GM23248 (cell line): ENCODE measurements around the gene SPATA3. TPM values are rescaled to one million over a fixed set of nuclear protein-coding genes. Genes with fewer than 3 reads are reported as not detected.

Experiments
- DNase-seq: peaks from one replicate; pipeline ENCODE4 v3.0.0-alpha.2; 2015
- H2AFZ ChIP-seq: fragments of 200-600 bp; sonication (generic); 2 replicates; pipeline ENCODE4 v1.6.1; 2016; ENCODE audit warnings: antibody characterized with exemption
- H3F3A ChIP-seq: fragments of 200-600 bp; sonication (generic); 2 replicates; pipeline ENCODE4 v1.6.1; 2016; ENCODE audit warnings: mild to moderate bottlenecking, antibody characterized with exemption, mixed run types; ENCODE audit not compliant: insufficient read depth
- H3K27ac ChIP-seq: fragments of 200-600 bp; sonication (generic); 2 replicates; pipeline ENCODE4 v1.5.1; 2016; ENCODE audit warnings: mild to moderate bottlenecking
- H3K27me3 ChIP-seq: fragments of 200-600 bp; sonication (generic); replicated peaks from 2 replicates; pipeline ENCODE4 v1.6.1; 2016; ENCODE audit warnings: mild to moderate bottlenecking; ENCODE audit not compliant: insufficient read depth
- H3K36me3 ChIP-seq: fragments of 200-600 bp; sonication (generic); 2 replicates; pipeline ENCODE4 v1.6.1; 2016; ENCODE audit warnings: low read depth, mild to moderate bottlenecking
- H3K4me1 ChIP-seq: fragments of 200-600 bp; sonication (generic); 2 replicates; pipeline ENCODE4 v1.6.1; 2016; ENCODE audit warnings: mild to moderate bottlenecking; ENCODE audit not compliant: insufficient read depth
- H3K4me2 ChIP-seq: fragments of 200-600 bp; sonication (generic); one replicate; pipeline ENCODE4 v1.6.1; 2016; ENCODE audit warnings: mild to moderate bottlenecking; ENCODE audit not compliant: unreplicated experiment
- H3K4me3 ChIP-seq: fragments of 200-600 bp; sonication (generic); 2 replicates; pipeline ENCODE4 v1.5.1; 2016; ENCODE audit warnings: mild to moderate bottlenecking
- H3K79me2 ChIP-seq: fragments of 200-600 bp; sonication (generic); 2 replicates; pipeline ENCODE4 v1.6.1; 2016; ENCODE audit warnings: mild to moderate bottlenecking; ENCODE audit not compliant: insufficient read depth
- H3K9ac ChIP-seq: fragments of 200-600 bp; sonication (generic); 2 replicates; pipeline ENCODE4 v1.6.1; 2016; ENCODE audit warnings: mild to moderate bottlenecking
- H3K9me2 ChIP-seq: fragments of 200-600 bp; sonication (generic); 2 replicates; pipeline ENCODE4 v1.6.1; 2016; ENCODE audit warnings: mixed run types, mild to moderate bottlenecking, moderate library complexity; ENCODE audit not compliant: insufficient read depth
- H3K9me3 ChIP-seq: fragments of 200-600 bp; sonication (generic); one replicate; pipeline ENCODE4 v1.6.1; 2017; ENCODE audit warnings: low read depth
- H4K20me1 ChIP-seq: fragments of 200-600 bp; sonication (generic); 2 replicates; pipeline ENCODE4 v1.6.0; 2016; ENCODE audit not compliant: insufficient read depth
- EZH2 ChIP-seq: fragments of 200-600 bp; sonication (generic); IDR thresholded peaks from 2 replicates; pipeline ENCODE4 v1.6.1; 2018; ENCODE audit warnings: antibody characterized with exemption, mild to moderate bottlenecking; ENCODE audit not compliant: insufficient read depth, poor library complexity, severe bottlenecking
- EZH2phosphoT487 ChIP-seq: fragments of 200-600 bp; sonication (generic); IDR thresholded peaks from 2 replicates; pipeline ENCODE4 v1.6.1; 2018; ENCODE audit warnings: antibody characterized with exemption, moderate library complexity, mild to moderate bottlenecking, low read depth; ENCODE audit not compliant: insufficient read depth
- WGBS, 2 experiments: methylation state at CpG; one replicate each; pipeline ENCODE4 v1.1.6; 2015 to 2017; ENCODE audit warnings: low lambda C conversion rate in 2 of 2, low coverage in 1 of 2; ENCODE audit errors: missing lambda C conversion rate in 2 of 2; 5-methylcytosine and 5-hydroxymethylcytosine counted together
- in situ Hi-C: fragments of 300-500 bp; cut with MboI; formaldehyde crosslinking; loops from 2 replicates; pipeline ENCODE4 v1.15.0; 2020
- polyA plus RNA-seq: library from polyadenylated mRNA; unstranded; fragments of >200 nt; fragmentation: Nextera tagmentation; extraction: Ambion mirVana; gene quantifications from 2 replicates; pipeline ENCODE4 v1.2.1, GENCODE V29; 2016
- total RNA-seq: library from RNA; depleted of rRNA; stranded (reverse); fragments of >200 nt; shearing (Covaris generic); gene quantifications from 2 replicates; pipeline ENCODE4 v1.2.3, GENCODE V29; 2014; rRNA removed

Gene SPATA3
- total RNA-seq (not detected in 2 replicates), polyA plus RNA-seq (not detected in 2 replicates)

DNA sequence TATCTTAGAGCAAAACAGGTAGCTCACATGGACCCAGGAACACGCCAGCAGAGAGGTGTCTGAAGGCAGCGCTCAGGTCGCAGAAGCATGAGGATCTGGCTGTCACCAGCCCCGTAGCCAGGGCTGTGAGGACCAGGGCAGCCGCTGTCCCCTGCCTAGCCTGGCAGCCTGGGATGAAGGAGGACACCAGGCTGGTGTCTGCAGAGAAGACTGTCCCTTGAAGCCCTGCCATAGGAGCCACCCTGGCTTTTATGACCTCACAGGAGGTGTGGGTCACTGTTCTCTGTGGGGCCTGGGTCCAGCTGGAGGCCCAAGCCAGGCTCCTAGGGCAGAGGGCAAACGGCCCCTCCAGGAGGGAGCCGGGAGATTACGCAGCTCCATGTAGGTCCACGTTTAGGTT lies at the start of gene SPATA3:
SPATA3 (plus strand) TSS at position 301 of the 400 bp plus-strand sequence. CDS start 113 bp downstream, outside the sequence.
- no peak within 1 kb of the TSS for H3K4me3 ChIP-seq
- H3K9ac ChIP-seq: no peak within 1 kb of the TSS
- H3K4me1 ChIP-seq: no peaks in the 10 kb centered on the region
- no peaks in the 10 kb centered on the region for H3K36me3 ChIP-seq
- H3K9me2 ChIP-seq: no peaks in the 10 kb centered on the region
- WGBS, 2 experiments: 56 to 61% methylated on average over 9 of the region's 9 CpGs
- H2AFZ ChIP-seq: no peak within 1 kb of the TSS
- H3K79me2 ChIP-seq: no peaks in the 10 kb centered on the region
- H3K9me3 ChIP-seq: no peaks in the 10 kb centered on the region
- no peak for DNase-seq
- H3F3A ChIP-seq: no peaks in the 10 kb centered on the region
- in situ Hi-C loops: no loop called here
- H3K4me2 ChIP-seq: no peak within 1 kb of the TSS
- no peak within 1 kb of the TSS for H3K27ac ChIP-seq
- peaks cover 47% of the 10 kb centered on the region for H3K27me3 ChIP-seq
- no peaks in the 10 kb centered on the region for H4K20me1 ChIP-seq
- TF ChIP-seq EZH2: no peak
- TF ChIP-seq EZH2phosphoT487: no peak

DNA sequence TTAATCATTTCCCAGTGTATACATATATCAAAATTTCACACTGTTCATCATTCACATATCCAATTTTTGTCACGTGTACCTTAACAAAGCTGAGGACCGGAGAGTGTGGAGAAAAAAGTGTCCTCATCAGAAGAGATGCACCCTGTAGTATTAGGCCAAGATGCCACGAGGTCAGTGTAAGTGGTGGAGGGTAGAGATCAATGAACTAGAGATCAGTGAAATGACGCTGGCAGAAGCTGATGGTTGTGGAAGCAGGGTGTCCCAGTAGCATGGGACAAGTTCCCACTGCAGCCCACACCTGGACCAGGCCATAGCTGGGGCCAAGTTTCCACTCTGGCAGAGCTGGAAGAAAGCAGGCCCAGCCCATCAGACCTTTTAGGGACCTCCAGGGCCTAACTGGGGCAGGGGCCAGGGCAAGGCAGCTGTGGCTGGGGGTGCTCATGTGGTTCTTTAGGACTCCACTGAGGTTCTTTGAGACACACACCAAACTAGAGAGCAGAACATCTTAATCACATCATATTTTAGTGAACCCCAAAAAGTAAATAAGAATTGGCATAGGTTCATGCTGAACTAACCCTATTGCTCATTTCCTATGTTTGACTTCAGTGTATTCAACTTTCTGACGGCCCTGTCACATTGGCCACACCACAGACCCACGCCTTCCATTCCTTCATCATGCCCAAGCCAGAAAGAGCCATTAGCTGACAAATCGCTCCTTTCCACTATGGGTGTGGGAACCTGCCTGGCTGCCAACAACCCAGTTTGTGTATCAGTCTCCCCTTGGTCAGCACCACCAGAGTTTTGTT lies 49.3 kb upstream of the SPATA3 start:
- no peak for TF ChIP-seq EZH2phosphoT487
- no peak for TF ChIP-seq EZH2
- 37 to 49% methylated on average over 7 of the region's 7 CpGs for WGBS, 2 experiments
- in situ Hi-C loops: no loop called here
- no peaks in the 10 kb centered on the region; the same call in 1 of the 2 replicates for H3K27me3 ChIP-seq
- no peak for DNase-seq
- H3K27ac ChIP-seq: no peak overlapping the region
- H3F3A ChIP-seq: no peaks in the 10 kb centered on the region
- H3K4me2 ChIP-seq: no peak overlapping the region
- H3K9me3 ChIP-seq: no peaks in the 10 kb centered on the region
- no peaks in the 10 kb centered on the region for H4K20me1 ChIP-seq
- H3K9me2 ChIP-seq: no peaks in the 10 kb centered on the region
- no peak overlapping the region for H3K9ac ChIP-seq
- no peaks in the 10 kb centered on the region for H3K79me2 ChIP-seq
- H3K36me3 ChIP-seq: no peaks in the 10 kb centered on the region
- H3K4me3 ChIP-seq: no peak overlapping the region
- H3K4me1 ChIP-seq: no peaks in the 10 kb centered on the region
- no peak overlapping the region for H2AFZ ChIP-seq

DNA sequence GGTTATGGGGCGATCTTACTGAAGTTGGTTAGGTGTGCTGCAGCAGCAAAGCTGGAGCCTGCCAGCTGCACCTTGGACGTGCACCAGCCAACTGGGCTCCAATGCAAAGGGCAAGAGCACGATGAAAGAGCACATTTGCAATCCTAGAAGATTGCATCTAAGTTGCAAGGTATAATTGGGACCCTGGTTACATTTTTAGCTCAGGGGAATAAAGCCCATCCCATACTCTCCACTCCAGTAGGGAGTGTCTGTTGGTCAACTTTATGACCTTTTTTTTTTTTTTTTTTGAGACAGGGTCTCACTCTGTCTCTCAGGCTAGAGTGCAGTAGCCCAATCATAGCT lies 48.7 kb upstream of the SPATA3 start:
- no peaks in the 10 kb centered on the region for H3K4me1 ChIP-seq
- no peaks in the 10 kb centered on the region for H3K36me3 ChIP-seq
- H3K4me3 ChIP-seq: no peak overlapping the region
- H3K9me3 ChIP-seq: no peaks in the 10 kb centered on the region
- no peaks in the 10 kb centered on the region for H3F3A ChIP-seq
- DNase-seq: no peak
- no peak overlapping the region for H3K4me2 ChIP-seq
- H4K20me1 ChIP-seq: no peaks in the 10 kb centered on the region
- no peak for TF ChIP-seq EZH2phosphoT487
- TF ChIP-seq EZH2: no peak
- H2AFZ ChIP-seq: no peak overlapping the region
- whole genome bisulfite sequencing, 2 experiments: 45 to 51% methylated on average over 3 of the region's 3 CpGs
- no peaks in the 10 kb centered on the region for H3K79me2 ChIP-seq
- no peaks in the 10 kb centered on the region; the same call in 1 of the 2 replicates for H3K27me3 ChIP-seq
- in situ Hi-C loops: no loop called here
- H3K9ac ChIP-seq: no peak overlapping the region
- H3K27ac ChIP-seq: no peak overlapping the region
- H3K9me2 ChIP-seq: no peaks in the 10 kb centered on the region

DNA sequence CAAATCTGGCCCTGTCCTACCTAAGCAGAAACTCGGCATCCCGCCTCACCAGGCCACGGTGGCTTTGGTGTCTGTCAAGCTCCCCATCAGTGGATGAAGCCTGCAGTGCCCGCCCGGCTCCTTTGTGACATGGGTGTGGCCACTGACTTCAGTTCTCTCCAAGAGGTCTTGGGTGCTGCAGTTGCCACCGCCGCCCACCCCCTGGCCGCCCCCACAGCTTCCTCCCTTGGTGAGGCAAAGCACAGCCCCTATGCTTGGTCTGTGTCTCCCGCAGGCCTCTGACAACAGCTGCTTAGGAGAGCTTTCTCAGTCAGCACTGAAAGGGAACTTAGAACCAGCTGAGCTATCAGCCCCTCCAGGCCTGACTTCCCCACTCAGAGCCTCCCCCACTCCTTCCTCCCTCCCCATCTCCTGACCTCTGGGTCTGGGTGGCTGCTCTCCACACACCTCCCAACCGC lies 48.0 kb upstream of the SPATA3 start:
- DNase-seq: no peak
- Histone ChIP-seq H3K36me3 (no peaks in the 10 kb centered on the region), H3K79me2 (no peaks in the 10 kb centered on the region), H3K9me2 (no peaks in the 10 kb centered on the region), H3K9me3 (no peaks in the 10 kb centered on the region), H3K27me3 (no peaks in the 10 kb centered on the region; the same call in 1 of the 2 replicates), H2AFZ (no peak overlapping the region), H3K27ac (no peak overlapping the region), H3K9ac (no peak overlapping the region), H4K20me1 (no peaks in the 10 kb centered on the region), H3K4me3 (no peak overlapping the region), H3F3A (no peaks in the 10 kb centered on the region), H3K4me1 (no peaks in the 10 kb centered on the region), H3K4me2 (no peak overlapping the region)
- 68 to 71% methylated on average over 6 to 10 of the region's 10 CpGs for WGBS, 2 experiments
- TF ChIP-seq EZH2 (no peak), EZH2phosphoT487 (no peak)
- in situ Hi-C loops: no loop called here
